Endometrium (tissue), 2 donors: ENCODE measurements around the gene MAST2.
"Not testable (repeated sequence)": the region's sequence is repeated elsewhere in the genome, so short reads cannot be mapped to it uniquely, and the experiment has no call there.

Experiments used
- FAIRE-seq: peaks from 2 replicates; lab custom pipeline; 2012; peaks lifted over from hg19 to GRCh38; lab: Jason Lieb, UNC
- donor health status: control.
- donor health status: control.

MAST2 gene

DNA sequence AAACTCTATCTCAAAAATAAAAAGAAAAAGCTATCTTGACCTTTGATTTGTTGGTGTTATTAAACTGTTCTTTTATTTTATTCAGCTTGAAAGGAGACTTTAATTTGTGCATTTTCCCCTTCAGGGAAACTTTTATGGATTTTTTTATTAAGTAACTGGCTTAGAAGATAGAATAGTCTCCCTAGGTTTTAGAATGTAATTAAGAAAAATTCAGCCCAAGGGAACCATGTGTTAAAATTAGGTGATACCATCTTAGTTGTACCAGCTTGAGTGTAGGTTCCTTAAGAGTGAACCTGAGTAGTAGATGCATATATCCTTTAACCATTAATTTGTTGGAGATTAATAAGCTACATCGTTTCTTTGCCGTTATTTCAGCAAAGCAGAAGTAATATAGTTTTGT is 11.4 kb downstream of the MAST2 start:
- no peak for FAIRE-seq

DNA sequence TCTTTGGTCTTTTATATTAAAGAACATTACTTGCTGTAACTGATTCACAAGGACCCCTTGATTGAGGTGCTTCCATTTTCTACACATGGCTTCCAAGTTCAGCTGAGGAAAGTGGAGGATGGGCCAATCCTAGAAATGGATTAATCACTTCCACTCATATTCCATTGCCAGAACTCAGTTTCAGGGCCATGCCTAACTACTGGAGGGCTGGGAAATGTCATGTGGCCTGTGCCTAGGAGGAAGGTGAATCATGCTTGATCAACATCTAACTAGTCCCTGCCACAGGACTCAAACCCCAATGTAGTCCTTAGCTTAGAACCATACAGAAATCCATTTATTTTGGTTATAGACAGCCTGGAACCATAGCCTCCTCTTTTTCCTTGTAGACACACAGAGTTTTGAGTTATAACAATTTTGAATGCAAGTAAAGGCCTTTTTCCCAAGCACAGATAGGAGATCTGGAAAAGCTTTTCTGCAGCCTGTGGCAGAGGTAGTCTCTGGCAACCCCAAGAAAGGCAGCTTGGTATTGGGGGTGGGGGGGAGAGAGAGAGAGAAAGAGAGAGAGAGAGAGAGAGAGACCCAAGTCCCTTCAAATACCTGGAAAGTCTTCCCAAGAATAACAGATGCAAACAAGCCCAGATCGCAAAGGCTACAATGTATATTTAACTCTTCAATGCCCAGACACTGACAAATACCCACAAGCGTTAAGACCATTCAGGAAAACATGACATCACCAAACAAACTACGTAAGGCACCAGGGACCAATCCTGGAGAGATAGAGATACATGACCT is 12.5 kb downstream of the MAST2 start:
- FAIRE-seq: no peak

DNA sequence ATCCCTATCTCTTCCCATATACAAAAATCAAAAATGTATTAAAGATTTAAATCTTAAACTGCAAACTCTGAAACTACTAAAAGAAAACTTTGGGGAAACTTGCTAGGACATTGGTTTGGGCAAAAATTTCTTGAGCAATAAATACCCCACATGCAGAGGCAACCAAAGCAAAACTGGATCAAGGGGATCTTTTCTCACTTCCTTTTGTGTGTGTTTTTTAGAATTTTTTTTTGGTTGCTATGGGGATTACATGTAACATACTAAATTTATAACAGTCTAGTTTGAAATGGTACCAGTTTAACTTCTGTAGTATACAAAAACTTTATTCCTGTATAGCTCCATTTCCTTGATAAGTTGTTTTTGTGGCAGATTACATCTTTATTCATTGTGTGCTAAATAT is 16.8 kb downstream of the MAST2 start:
- no peak for FAIRE-seq

DNA sequence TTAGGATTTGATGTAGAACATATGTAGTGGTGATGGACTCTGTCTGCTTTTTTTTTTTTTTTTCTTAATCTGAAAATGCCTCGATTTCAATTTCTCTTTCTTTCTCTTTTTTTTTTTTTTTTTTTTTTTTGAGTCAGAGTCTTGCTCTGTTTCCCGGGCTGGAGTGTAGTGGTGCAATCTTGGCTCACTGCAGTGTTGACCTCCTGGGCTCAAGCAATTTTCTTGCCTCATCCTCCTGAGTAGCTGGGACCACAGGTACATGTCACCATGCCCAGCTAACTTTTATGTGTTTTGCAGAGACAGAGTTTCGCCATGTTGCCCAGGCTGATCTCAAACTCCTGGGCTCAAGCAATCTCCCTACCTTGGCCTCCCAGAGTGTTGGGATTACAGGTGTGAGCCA is 17.4 kb downstream of the MAST2 start:
- no peak for FAIRE-seq

DNA sequence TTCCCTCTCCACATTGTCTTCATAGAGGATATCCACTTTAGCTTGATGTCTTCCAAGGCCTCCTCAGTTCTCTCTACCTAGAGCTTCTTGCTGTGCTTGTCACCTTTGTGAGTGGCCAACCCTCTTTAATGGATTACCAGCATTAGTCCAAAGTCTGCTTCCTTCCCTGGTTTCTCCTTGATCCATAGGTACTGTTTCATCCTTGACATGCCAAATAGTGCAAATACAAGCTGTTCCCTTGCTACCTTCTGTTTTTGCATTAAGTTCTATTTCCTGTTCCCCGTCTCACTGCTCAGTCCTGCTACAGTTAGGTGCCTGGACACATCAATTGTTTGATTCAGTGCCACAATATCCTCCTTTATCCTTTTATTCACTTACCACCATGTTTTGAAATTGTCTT is 19.2 kb downstream of the MAST2 start:
- no peak for FAIRE-seq

DNA sequence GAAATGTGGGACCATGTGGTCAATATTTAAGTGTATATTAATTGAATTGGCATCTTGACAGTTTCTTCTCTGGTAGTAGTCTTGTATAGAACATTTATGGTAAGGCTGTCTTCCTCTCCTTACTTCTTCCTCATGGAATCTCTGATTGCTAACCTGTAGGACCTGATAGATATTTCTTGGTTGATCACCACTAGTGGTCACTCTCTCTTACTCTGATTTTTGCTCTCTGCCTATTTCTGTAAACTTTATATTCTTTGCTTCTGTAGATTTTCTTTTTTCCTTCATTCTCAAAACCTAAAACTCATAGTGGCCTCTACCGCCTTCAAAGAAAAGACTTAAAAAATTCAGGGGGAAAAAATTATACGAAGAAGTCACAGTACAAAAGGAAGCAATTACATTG is 21.2 kb downstream of the MAST2 start:
- no peak for FAIRE-seq

DNA sequence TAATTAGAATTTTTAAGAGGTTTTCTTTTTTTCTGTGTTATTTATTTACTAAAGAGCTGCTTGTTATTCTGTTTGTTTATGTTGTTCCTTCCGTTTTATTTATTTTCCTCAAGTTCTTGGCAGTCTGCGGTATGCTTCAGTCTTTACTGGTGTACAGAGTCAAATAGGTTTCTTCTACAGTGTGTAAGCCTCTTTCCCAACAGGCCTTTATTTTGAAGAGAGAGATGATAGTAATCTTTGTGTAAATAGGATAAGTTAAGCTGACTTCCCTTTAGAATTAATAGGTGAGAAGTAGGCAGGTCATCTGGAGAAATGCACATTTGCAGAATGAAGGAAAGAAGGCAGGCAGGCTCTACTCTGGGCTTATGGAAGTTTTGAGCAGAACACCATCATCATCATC is 23.8 kb downstream of the MAST2 start:
- no peak for FAIRE-seq

DNA sequence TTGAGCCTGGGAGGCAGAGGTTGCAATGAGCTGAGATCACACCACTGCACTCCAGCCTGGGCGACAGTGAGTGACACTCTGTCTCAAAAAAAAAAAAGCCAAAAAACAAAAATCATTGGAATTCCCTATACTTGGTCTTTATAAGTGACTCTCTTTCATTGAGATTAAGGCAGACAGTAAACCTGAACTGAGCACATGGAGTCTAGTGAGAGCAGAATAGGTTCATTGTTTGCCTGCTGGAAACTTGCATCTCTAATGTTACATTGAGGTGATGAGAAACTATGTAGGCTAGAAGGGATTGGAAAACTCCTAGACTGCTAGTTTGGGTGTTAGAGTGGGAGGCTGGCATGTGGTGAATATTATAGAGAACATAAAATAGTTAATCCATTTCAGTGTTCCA is 25.4 kb downstream of the MAST2 start:
- no peak for FAIRE-seq

DNA sequence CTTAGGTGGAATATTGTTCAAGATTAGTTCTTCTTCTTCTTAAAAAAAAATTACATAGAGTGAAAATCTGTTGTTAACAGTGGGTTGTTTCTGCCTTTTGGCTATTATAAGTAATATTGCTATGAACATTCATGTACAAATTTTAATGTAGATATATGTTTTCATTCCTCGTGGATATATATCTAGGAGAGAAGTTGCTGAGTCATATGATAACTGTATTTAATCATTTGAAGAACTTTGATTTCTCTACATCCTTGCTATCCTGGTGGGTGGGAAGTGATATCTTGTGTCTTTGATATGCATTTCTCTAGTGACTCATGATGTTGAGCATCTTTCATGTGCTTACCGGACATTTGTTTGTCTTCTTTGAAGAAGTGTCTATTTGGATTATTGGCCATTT is 29.9 kb downstream of the MAST2 start:
- no peak for FAIRE-seq

DNA sequence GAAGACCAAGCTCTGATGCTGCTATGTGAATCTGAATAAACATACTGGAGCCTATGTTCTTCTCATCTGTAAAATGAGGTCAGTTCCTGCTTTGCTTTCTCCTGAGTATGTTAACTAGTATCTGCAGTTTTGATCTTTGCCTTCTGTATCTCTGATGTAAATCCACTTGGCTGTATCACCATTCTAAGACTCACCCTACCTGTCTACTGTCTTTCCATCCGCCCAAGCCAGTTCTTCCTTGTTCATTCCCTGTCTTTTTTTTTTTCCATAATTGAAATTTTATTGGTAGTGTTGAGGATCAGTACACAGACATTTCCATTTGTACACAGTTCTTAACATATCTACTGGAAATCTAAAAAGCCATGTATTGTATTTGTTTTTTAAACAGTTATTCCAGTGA is 31.3 kb downstream of the MAST2 start:
- FAIRE-seq: no peak

DNA sequence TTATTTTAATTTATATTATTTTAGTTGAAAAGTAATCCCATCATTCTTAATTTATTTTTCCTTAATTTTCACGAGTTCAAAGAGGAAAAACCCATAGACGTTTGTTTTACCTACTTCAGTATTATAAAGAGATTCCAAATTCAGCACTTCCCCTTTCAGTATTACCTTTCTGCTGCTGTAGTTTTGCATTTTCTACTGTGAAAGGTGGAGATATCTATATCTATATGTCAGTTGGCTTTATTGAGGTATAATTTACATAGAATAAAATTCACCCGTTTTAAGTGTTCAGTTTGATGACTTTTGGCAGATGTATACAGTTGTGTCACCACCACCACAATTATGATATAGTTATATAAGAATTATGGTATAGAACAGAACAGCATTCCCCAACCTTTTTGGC is 33.0 kb downstream of the MAST2 start:
- FAIRE-seq: no peak

DNA sequence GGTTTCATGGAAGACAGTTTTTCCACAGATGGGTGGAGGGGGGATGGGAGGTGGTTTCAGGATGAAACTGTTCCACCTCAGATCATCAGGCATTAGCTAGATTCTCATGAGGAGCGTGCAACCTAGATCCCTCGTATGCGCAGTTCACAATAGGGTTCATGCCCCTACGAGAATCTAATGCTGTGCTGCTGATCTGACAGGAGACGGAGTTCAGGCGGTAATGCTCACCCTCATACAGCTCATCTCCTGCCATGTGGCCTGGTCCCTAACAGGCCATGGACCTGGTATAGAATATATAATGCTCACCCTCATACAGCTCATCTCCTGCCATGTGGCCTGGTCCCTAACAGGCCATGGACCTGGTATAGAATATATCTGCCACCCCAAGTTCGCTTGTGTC is 33.4 kb downstream of the MAST2 start:
- not testable (repeated sequence) for FAIRE-seq

DNA sequence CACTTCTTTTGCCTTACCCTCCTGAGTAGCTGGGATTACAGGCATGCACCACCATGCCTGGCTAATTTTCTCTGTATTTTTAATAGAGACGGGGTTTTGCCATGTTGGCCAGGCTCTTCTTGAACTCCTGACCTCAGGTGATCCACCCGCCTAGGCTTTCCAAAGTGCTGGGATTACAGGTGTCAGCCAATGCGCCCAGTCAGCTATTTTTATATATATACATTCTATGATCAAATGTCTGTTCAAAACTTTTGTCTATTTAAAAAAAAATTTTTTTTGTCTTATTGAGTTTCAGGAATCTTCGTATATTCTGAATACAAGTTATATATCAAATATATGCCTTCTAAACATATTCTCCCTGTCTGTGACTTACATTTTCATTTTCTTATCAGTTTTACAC is 34.9 kb downstream of the MAST2 start:
- peak; percentile 72 for FAIRE-seq

DNA sequence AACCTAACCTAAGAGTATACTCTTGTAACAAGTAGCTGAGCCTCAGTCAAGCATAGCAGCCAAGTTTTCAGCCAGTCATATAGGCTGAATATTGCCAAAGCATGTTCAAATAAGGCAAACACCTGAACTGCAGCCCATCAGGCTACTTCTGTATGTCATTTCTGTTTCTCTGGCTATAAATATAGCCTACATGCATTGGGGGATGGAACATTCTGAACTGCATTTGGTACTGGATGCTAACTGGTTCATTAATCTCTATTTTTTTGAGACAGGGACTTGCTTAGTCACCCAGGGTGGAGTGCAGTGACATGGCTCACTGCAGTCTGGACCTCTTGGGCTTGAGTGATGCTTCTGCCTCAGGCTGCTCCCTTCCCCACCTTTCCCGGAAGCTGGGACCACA is 37.3 kb downstream of the MAST2 start:
- no peak for FAIRE-seq

DNA sequence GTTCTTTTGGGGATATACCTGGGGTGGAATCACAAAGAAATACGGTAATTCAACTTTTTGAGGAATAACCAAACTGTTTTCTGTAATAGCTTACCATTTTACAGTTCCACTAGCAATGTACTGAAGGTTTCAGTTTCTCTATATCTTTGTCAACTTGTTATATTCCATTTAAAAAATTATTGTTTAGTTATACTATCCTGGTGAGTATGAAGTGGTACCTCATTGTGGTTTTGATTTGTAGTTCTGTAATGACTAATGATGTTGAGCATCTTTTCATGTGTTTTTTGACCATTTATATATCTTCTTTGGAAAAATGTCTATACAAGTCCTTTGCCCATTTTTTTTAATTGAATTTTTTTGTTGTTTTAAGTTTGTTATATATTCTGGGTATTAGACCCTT is 39.4 kb downstream of the MAST2 start:
- FAIRE-seq: peak; percentile 68

DNA sequence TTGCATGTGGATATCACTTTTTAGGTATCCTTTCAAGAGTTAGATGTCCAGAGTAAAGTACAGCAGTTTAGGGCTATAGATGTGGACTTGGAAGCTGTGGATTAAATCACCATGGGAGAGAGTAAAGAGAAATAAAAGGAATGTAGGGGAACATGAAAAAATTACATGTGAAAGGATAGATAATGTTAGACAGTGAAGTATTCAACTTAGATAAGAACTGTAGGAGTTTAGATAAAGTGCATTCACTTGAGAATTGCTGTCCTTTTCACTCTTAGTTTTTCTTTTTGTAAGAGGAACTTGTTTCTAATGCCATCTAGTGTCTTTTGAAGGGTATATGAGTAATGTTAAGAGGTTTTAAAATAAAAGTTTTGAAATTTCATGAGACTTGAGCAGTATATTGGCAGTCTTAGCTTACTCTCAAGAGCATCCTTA is 40.1 kb downstream of the MAST2 start:
- FAIRE-seq: peak; percentile 63

DNA sequence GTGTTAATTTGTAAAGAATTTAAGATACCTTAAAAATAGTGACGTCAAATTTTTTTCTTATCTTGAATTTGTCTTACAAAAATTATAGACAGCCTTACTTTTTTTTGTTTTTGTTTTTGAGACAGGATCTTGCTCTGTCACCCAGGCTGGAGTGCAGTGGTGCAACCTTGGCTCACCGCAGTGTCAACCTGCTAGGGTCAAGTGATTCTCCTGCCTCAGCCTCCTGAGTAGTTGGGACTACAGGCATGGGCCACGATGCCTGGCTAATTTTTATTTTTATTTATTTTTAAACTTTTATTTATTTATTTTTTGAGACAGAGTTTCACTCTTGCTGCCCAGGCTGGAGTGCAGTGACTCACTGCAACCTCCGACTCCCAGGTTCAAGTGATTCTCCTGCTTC is 40.6 kb downstream of the MAST2 start:
- FAIRE-seq: not testable (repeated sequence)

DNA sequence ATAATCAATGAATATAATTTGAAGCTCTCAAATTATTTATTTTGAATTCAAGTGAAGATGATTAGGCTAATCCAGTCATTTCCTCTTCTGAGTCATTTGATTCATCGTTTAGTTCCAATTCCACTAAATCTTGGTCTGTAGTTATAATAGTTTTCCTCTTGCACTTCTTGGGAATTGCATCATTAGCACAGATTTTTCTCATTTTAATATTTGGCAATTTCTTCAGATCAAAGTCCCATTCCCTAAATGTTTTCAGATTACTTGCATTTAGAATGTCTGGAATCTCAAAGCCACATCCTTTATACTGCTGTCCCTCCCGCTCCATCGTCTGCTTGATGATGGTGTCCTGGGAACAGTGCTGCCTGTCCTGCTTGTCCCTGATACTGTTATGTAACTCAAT is 43.5 kb downstream of the MAST2 start:
- FAIRE-seq: no peak

DNA sequence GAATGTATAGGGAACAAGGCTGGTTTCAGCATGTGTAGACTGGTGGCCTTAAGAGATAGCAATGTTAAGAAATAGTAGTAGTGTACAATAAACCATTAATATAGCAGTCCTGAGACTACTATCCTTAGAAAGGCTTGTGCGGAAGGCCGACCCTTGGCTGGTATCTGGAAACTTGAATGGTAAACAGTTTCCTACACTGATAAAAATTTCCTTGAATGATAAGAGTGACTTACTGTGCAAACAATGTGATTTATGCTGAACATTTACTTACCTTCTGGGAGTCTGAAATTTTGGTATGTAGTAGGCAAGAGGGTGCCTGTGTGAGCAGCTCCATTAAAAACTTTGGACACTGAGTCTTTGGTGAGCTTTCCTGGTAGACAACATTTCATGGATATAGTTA is 44.7 kb downstream of the MAST2 start:
- FAIRE-seq: no peak

DNA sequence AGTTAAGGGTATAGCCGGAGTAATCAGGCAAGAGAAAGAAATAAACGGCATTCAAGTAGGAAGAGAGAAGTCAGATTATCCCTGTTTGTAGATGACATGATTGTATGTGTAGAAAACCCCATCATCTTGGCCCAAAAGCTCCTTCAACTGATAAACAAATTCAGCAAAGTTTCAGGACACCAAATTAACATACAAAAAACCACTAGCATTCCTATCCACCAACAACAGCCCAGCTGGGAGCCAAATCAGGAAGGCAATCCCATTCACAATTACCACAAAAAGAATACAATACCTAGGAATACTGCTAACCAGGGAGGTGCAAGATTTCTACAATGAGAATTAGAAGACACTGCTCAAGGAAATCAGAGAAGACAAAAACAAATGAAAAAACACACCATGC is 45.3 kb downstream of the MAST2 start:
- FAIRE-seq: no peak

DNA sequence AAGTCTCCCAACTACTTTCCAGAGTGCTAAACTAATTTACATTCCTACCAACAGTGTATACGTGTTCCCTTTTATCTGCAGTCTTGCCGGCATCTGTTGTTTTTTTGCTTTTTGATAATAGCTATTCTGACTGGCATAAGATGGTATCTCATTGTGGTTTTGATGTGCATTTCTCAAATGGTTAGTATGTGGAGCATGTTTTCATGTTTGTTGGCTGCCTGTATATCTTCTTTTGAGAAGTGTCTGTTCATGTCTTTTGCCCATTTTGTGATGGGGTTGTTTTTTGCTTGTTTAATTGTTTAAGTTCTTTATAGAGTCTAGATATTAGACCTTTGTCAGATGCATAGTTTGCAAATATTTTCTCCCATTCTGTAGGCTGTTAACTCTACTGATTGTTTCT is 46.6 kb downstream of the MAST2 start:
- no peak for FAIRE-seq

DNA sequence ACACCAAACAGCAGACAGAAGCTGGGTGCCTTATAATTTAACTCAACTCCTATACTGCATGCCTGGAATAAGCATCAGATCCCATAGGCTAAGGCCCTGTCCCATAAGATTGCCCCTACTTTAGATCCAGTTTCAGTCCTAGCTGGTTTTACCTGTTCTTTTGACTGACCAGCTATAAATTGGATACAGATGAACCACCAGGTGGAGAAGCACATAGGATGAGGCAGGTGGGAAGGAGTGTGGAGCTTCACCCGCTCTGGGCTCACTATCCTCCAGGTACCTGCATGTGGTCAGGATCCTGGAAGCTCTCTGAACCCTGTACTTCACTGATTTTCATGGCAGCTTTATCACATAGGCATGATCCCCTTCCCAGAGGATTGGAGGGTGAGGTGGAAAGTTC is 51.3 kb downstream of the MAST2 start:
- FAIRE-seq: no peak

DNA sequence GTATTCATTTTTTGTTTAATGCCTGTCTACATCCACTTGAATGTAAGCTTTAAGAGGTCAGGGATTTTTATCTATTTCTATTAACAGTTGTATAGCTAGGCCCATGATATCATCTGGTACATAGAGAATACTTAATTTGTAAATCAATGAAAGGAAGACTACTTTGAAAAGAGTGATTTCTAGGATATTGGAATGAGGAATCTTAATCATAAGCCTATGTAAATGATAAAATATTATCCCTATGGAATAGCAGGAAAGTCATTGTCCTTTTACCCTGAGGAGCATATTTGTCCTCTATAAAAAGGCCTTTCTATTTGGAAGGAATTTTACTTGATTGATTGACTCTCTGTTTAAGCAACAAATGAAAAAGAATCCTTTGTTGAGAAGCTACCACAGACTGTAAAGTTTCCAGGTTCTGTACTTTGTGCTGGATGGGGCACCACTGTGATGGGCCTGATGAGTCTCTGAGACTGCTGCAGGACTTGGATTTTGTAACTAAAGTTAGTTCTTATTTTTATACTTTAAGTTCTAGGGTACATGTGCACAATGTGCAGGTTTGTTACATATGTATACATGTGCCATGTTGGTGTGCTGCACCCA is 53.8 kb downstream of the MAST2 start:
- no peak for FAIRE-seq
